ENCODE measurements around the gene HTR6.

DNA sequence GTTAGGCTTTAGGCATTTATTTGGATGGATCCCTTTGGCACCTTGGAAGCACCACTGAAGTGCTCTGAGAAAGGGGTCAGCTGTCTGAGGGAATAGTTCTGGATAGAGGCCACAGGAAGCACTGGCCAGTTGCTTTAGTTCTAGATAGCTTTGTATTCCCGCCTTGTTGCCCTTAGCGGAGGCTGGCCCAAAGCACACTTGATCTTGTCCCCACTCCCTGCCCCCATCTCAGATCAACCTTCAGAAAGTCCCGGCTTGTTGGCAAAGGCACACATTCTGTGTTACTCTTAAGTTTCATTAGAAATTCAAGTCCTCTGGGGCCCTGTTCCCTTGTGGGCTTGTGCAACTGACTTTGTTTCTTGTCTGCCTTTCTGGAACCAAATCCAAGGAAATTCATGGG, 35.8 kb upstream of the HTR6 start:
- TF ChIP-seq, protein P1, sequence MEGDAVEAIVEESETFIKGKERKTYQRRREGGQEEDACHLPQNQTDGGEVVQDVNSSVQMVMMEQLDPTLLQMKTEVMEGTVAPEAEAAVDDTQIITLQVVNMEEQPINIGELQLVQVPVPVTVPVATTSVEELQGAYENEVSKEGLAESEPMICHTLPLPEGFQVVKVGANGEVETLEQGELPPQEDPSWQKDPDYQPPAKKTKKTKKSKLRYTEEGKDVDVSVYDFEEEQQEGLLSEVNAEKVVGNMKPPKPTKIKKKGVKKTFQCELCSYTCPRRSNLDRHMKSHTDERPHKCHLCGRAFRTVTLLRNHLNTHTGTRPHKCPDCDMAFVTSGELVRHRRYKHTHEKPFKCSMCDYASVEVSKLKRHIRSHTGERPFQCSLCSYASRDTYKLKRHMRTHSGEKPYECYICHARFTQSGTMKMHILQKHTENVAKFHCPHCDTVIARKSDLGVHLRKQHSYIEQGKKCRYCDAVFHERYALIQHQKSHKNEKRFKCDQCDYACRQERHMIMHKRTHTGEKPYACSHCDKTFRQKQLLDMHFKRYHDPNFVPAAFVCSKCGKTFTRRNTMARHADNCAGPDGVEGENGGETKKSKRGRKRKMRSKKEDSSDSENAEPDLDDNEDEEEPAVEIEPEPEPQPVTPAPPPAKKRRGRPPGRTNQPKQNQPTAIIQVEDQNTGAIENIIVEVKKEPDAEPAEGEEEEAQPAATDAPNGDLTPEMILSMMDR (conservative IDR thresholded peaks at IDR 0.05; ENCODE audit: low read depth, low read length) = no peak
- no peak for TF ChIP-seq EZH2 (IDR thresholded peaks at IDR 0.05; ENCODE audit: low read length, unreplicated experiment)
